Measurements from ENCODE around the gene MARCHF9. TPM values are rescaled to one million over a fixed set of nuclear protein-coding genes. Genes with fewer than 3 reads are reported as not detected.

The MARCHF9 gene
- total RNA-seq, 4 donors from 2014 or later: 10.2 to 26.6 (median 13.1) TPM

GRCh38 chr12:57735198-57735855 lies 19.6 kb upstream of the MARCHF9 start:
- DNase-seq (ENCODE audit: low spot score in 2 of 2): peak in 1 of 2 donors; percentile 57
- H3K27me3 ChIP-seq: peaks cover 66% of the 10 kb centered on the region
- TF ChIP-seq EP300 (IDR thresholded peaks at IDR 0.05): no peak
- no peak for TF ChIP-seq CTCF (IDR thresholded peaks at IDR 0.05)
- no peak for TF ChIP-seq POLR2A (IDR thresholded peaks at IDR 0.05)
- TF ChIP-seq POLR2AphosphoS5 (IDR thresholded peaks at IDR 0.05): no peak
- peaks cover 37% of the 10 kb centered on the region for H3K4me1 ChIP-seq
- no peaks in the 10 kb centered on the region for H3K36me3 ChIP-seq
- no peak overlapping the region for H3K27ac ChIP-seq
- WGBS: 46% methylated on average over 5 of the region's 8 CpGs
- no peak overlapping the region for H3K4me3 ChIP-seq
- no peaks in the 10 kb centered on the region for H3K9me3 ChIP-seq

GRCh38 chr12:57735952-57736740 lies 18.8 kb upstream of the MARCHF9 start:
- Histone ChIP-seq H3K36me3 (no peaks in the 10 kb centered on the region), H3K4me3 (peak overlapping the region; percentile 27), H3K27me3 (peaks cover 67% of the 10 kb centered on the region), H3K4me1 (peaks cover 40% of the 10 kb centered on the region), H3K9me3 (no peaks in the 10 kb centered on the region), H3K27ac (no peak overlapping the region)
- TF ChIP-seq EP300 (IDR thresholded peaks at IDR 0.05) (no peak), POLR2AphosphoS5 (IDR thresholded peaks at IDR 0.05) (no peak), CTCF (IDR thresholded peaks at IDR 0.05) (no peak), POLR2A (IDR thresholded peaks at IDR 0.05) (no peak)
- no peak for DNase-seq (ENCODE audit: low spot score in 2 of 2)
- 9% methylated on average over 36 of the region's 49 CpGs for WGBS

- no peak overlapping the region for H3K27ac ChIP-seq
- no peak for TF ChIP-seq EP300 (IDR thresholded peaks at IDR 0.05)
- TF ChIP-seq POLR2AphosphoS5 (IDR thresholded peaks at IDR 0.05): no peak
- TF ChIP-seq POLR2A (IDR thresholded peaks at IDR 0.05): no peak
- TF ChIP-seq CTCF (IDR thresholded peaks at IDR 0.05): no peak
- H3K27me3 ChIP-seq: peaks cover 69% of the 10 kb centered on the region
- H3K36me3 ChIP-seq: no peaks in the 10 kb centered on the region
- no peaks in the 10 kb centered on the region for H3K9me3 ChIP-seq
- WGBS: 12% methylated on average over 24 of the region's 31 CpGs
- peaks cover 41% of the 10 kb centered on the region for H3K4me1 ChIP-seq
- DNase-seq (ENCODE audit: low spot score in 2 of 2): no peak
- peak overlapping the region; percentile 49 for H3K4me3 ChIP-seq
Observed at GRCh38 chr12:57736741-57737466, 18.0 kb upstream of the MARCHF9 start.

GRCh38 chr12:57737467-57738460 lies 17.1 kb upstream of the MARCHF9 start:
- peaks cover 43% of the 10 kb centered on the region for H3K4me1 ChIP-seq
- peak in 1 of 2 donors; percentile 65 for DNase-seq (ENCODE audit: low spot score in 2 of 2)

More at GRCh38 chr12:57737467-57738460, 17.1 kb upstream of the MARCHF9 start:
- Histone ChIP-seq H3K27ac (no peak overlapping the region), H3K36me3 (no peaks in the 10 kb centered on the region), H3K9me3 (no peaks in the 10 kb centered on the region), H3K4me3 (peak overlapping the region; percentile 49), H3K27me3 (peaks cover 70% of the 10 kb centered on the region)
- WGBS: 7% methylated on average over 6 of the region's 110 CpGs
- TF ChIP-seq CTCF (IDR thresholded peaks at IDR 0.05) (peak in 1 of 2 donors; percentile 40), POLR2AphosphoS5 (IDR thresholded peaks at IDR 0.05) (no peak)
